ENCODE data around the gene ZSWIM4. TPM values are rescaled to one million over a fixed set of nuclear protein-coding genes. Genes with fewer than 3 reads are reported as not detected.
A peak's percentile ranks its signal among the peaks of the same experiment; 100 is the strongest.

ZSWIM4 gene
- total RNA-seq, 1 donor from 2014 or later: 13.5 TPM

DNA sequence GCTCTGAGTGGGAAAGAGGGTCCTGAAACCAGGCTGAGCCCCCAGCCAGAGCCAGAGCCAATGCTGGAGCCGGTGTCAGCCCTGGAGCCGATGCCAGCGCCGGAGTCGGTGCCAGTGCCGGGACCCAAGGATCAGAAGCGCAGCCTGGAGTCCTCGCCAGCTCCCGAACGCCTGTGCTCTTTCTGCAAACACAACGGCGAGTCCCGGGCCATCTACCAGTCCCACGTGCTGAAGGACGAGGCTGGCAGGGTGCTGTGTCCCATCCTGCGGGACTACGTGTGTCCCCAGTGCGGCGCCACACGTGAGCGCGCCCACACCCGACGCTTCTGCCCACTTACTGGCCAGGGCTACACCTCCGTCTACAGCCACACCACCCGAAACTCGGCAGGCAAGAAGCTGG lies 82.1 kb downstream of the ZSWIM4 start:
- DNase-seq (ENCODE audit: low read depth): no peak
- no peak overlapping the region for H3K4me3 ChIP-seq (ENCODE audit: low read depth, low read length)
- TF ChIP-seq, protein P1, sequence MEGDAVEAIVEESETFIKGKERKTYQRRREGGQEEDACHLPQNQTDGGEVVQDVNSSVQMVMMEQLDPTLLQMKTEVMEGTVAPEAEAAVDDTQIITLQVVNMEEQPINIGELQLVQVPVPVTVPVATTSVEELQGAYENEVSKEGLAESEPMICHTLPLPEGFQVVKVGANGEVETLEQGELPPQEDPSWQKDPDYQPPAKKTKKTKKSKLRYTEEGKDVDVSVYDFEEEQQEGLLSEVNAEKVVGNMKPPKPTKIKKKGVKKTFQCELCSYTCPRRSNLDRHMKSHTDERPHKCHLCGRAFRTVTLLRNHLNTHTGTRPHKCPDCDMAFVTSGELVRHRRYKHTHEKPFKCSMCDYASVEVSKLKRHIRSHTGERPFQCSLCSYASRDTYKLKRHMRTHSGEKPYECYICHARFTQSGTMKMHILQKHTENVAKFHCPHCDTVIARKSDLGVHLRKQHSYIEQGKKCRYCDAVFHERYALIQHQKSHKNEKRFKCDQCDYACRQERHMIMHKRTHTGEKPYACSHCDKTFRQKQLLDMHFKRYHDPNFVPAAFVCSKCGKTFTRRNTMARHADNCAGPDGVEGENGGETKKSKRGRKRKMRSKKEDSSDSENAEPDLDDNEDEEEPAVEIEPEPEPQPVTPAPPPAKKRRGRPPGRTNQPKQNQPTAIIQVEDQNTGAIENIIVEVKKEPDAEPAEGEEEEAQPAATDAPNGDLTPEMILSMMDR (conservative IDR thresholded peaks at IDR 0.05; ENCODE audit: low read depth, low read length): no peak

DNA sequence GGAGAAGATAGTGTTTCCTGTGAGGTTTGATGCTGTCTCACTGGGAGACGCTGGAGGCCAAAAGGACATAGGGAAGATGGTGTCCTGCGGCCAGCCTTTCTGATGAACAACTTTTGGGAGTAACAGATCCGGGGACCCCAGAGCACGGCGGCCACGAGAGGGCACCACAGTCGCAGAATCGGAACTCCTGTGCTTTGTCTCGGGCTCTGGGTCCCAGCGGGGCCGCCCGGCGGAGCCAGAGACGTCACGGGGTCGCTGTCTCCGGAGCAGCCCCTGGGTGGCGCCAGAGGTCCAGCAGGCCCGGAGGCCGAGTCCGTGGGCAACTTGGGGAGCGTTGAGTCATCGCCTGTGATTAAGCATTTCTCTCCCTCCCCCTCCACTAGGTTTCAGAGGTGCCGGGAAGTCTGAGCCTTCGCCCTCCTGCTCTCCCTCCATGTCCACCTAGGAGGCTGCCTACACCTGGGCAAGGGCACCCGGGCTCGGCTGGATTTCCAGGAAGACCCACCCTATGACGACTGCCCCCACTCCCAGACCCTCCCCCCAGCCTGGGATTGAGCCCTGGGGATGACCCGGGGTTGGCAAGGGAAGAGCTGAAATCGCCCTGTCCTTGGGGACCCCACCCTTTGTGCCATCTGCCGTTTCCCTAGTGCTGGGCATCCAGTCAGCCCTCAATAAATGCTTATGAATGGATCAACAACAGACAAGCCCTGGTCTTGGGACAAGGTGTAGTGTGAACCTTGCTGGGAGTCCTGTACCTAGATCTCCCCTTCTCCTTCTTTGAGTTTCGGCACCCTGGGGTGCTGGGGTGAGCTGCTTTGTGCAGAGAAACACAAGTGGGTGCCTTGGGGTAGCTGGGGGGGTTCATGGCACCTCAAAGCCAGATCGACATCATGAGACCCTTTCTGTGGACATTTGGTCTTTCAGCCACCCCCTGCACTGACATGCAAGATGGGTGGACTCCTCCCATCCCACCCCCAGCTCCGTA lies 85.1 kb downstream of the ZSWIM4 start:
- DNase-seq (ENCODE audit: low read depth): peak; percentile 51
- peak overlapping the region; percentile 40 for H3K4me3 ChIP-seq (ENCODE audit: low read depth, low read length)

DNA sequence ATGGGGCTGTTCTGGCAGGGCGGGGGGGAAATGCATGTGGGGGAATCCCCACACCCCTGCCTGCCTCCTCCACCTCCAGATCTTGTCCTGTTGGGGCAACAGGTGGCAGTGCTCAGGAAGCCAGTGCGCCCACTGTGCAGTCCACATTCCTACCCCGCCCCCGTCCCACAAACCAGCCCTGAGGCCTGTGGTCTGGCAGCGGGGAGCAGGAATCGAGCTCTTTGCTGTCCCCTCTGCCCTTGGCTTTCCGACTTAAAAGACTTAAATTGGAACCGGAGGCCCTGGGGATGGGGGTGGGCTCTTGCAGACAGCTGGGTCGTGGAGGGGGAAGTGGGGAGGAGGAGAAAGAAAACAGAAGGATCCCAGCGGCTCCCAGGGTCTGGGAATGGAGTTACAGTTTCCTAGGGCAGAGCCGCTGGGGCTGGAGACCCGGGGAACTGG lies 86.0 kb downstream of the ZSWIM4 start:
- no peak overlapping the region for H3K4me3 ChIP-seq (ENCODE audit: low read depth, low read length)
- TF ChIP-seq, protein P1 (conservative IDR thresholded peaks at IDR 0.05; ENCODE audit: low read depth, low read length): no peak
- DNase-seq (ENCODE audit: low read depth): no peak

More for the DNA sequence above, 85.1 kb downstream of the ZSWIM4 start:
- TF ChIP-seq, protein P1 (conservative IDR thresholded peaks at IDR 0.05; ENCODE audit: low read depth, low read length): peak; percentile 98

Other genes with a start within 250 kb of the ZSWIM4 start
- 47.8 and 63.0 TPM in 2 replicates for gene MRI1, start 30.9 kb upstream of the ZSWIM4 start, total RNA-seq
- 197 and 200 TPM in 2 replicates for gene C19orf53, start 21.0 kb upstream of the ZSWIM4 start, total RNA-seq
- not detected in 2 replicates for gene NANOS3, start 81.7 kb downstream of the ZSWIM4 start, total RNA-seq
- gene BRME1, start 110.7 kb downstream of the ZSWIM4 start, total RNA-seq: 0.58 and 1.4 TPM in 2 replicates
- gene CC2D1A, start 110.8 kb downstream of the ZSWIM4 start, total RNA-seq: 27.2 and 30.6 TPM in 2 replicates
- gene PODNL1, start 143.0 kb downstream of the ZSWIM4 start, total RNA-seq: 0.46 TPM in 1 of 2 replicates, not detected in the other
- gene DCAF15, start 157.1 kb downstream of the ZSWIM4 start, total RNA-seq: 49.5 and 52.5 TPM in 2 replicates
- gene RFX1, start 210.9 kb downstream of the ZSWIM4 start, total RNA-seq: 4.2 and 4.5 TPM in 2 replicates
- not detected in 2 replicates for gene RLN3, start 232.7 kb downstream of the ZSWIM4 start, total RNA-seq
- gene IL27RA, start 236.3 kb downstream of the ZSWIM4 start, total RNA-seq: 9.3 and 10.1 TPM in 2 replicates